T-helper 2 cell treated with Interferon-gamma antibody and Interleukin-4, amounts not matched to agents 100 ng/mL and 5 ng/mL, for 36 hours (primary cell): ENCODE results near the gene KDM1B. TPM values are rescaled to one million over a fixed set of nuclear protein-coding genes. Genes with fewer than 3 reads are reported as not detected.

Experiments used
- intact Hi-C: fragments of 100-400 bp; cut with micrococcal nuclease; formaldehyde crosslinking; loops from one replicate; pipeline ENCODE4 v1.15.1; 2023
- total RNA-seq: library from RNA; stranded (reverse); gene quantifications from 2 replicates; pipeline ENCODE4 v1.2.3, GENCODE V29; 2022

The KDM1B gene
- total RNA-seq, 1 donor from 2014 or later = 8.0 TPM

DNA sequence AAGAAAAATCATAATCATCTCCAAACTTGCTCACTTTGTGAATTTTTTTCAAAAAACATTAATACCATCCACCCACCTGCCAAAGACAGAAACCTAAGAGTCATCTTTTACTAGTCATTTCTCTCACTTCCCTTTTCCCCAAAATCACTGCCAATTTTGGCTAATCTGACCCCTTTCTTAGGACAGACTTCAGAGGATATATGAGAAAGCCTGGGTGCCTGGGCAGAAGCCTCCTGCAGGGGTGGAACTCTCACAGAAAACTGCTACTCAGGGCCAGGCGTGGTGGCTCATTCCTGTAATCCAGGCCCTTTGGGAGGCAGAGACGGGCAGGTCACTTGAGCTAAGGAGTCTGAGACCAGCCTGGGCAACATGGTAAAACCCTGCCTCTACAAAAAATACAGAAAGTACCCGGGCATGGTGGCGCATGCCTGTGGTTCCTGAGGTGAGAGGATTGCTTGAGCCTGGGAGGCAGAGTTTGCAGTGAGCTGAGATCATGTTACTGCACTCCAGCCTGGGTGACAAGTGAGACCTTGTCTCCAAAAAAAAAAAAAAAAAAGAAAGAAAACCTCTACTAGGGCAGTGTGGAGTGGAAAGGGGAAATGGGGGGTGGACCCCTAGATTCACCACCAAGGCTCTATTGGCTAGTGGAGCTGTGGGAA lies 105.4 kb downstream of the KDM1B start:
- intact Hi-C loops = loop anchor here (5.0 to 10.0 kb wide), 2 partner anchors 658 to 1954 kb away; partner anchors contain the start of genes FAM8A1 and MBOAT1

DNA sequence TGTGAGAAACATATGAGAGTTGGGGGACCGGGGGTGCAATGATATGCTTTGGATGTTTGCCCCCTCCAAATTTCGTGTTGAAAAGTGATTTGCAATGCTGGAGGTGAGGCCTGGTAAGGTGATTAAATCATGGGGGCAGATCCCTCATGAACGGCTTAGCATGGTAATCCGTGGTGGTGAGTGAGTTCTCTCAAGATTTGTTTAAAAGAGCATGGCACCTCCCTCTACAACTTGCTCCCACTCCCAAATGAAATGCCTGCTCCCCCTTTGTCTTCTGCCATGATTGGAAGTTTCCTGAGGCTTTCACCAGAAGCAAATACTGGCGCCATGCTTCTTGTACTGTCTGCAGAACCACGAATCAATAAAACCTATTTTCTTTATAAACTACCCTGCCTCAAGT lies 106.7 kb downstream of the KDM1B start:
- intact Hi-C loops = loop anchor here (2.0 to 10.0 kb wide), 3 partner anchors 13 to 1953 kb away; partner anchors contain the start of genes FAM8A1 and MBOAT1

DNA sequence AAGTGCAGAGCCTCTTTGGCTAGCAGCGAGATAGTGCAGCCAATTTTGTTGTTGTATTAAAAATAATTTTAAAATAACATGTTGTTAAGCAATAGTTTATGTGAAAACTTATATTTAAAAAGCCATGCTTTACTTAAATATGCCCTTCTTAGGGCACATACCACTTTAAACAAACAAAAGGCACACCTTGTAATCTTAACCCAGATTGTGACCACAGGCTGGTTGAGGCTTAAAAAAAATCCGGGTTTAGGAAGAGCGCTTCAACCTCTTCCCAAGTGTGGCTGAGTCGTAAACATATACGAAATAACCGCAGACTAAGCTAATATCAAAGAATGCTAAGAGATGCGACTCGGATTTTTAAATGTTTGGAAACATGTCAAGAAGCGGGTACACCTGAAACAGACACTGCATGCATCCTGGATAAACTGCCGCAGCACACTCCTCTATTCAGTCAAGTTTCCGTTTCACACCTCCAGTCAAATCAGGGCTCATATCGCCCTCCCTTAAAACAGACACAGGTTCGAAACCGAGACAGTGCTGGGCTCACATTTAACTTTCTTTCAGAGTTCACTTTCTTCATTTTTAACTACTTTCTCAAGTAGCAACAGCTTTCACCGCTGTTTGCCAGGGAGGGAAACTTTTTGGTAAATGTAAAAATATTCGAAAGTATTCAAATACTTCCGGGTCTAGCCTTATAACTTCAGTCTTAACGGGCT lies 107.6 kb downstream of the KDM1B start:
- intact Hi-C loops = loop anchor here (1.0 to 10.0 kb wide), 4 partner anchors 14 to 1952 kb away; partner anchors contain the start of genes FAM8A1 and MBOAT1

DNA sequence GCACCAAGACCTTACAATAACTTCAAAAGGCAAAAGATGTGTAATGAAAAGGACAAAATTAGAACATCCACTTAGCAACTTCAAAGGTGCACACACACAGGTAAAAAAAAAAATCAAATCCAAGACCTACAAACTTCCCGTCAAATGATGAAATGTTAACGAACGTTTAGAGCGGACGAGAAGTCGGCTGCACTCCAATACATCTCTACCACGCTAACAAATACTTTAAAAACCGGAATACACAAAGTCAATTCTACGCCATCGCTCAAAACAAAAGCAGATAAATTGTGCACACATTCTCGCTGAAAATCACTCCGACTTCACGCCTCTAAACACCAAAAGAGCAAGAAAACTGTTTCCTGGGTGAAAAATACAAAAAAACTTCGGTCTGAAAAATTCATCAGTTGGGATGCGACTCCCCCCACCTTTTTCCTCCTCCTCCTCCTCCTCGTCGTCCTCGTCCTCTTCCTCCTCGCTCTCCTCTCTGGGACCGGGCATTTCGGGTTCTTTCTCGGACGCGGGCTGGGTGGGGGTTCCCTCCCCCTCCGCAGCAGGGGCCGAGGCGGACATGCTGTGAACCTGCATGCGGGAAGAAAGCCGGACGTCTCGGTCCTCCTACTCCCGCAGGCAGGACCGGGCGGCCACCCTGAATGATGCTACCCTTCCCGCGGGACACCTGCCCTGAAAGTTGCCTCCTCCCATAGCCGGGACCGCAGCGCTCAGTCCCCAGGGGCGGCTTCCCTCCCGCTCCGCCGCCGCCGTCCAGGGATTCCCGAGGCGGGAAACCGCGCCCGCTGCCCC lies 108.4 kb downstream of the KDM1B start:
- intact Hi-C loops = loop anchor here (1.0 to 10.0 kb wide), 6 partner anchors 15 to 1951 kb away; partner anchors contain the start of genes FAM8A1, KDM1B, MBOAT1 and NUP153

DNA sequence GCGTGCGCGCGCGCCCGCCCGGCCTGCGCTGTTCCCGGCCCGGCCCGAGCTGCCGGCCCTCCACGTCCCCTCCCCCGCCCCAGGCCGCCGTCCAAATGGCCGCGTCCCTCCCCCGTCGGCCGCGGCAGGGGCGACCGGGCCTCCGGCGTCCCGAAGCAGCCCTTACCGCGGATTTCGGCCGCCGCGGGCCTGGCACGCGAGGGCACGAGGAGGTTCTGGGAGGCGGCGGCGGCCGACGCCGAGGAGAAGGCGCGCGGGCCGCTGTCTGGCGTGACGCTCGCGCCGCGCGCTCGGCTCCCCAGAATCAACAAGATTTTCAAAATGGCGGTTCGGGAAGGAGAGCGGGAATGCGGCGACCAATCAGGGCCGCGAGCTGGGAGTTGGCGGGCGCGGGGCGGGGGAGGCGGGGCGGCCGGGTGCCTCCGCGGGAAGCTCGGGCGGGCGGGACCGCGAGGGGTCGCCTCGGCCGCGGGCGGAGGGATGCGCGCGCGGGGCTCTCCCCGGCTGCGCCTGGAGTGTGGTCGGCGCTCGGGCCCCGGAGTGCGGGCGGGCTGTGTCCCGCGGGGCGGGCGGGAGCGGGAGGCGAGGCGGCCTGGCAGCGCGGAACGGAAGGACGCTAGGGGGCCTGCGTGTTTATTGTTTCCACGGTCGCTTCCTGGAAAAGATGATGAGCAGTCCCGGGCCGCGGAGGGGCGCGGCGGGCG lies 109.1 kb downstream of the KDM1B start, which contains the start of gene DEK:
Gene DEK (minus strand): TSS at position 312 of the 704 bp plus-strand sequence. CDS start 543 bp downstream, outside the sequence.
- intact Hi-C loops = loop anchor here (1.0 to 10.0 kb wide), 4 partner anchors 109 to 1950 kb away; partner anchors contain the start of genes FAM8A1, KDM1B, MBOAT1 and NUP153

DNA sequence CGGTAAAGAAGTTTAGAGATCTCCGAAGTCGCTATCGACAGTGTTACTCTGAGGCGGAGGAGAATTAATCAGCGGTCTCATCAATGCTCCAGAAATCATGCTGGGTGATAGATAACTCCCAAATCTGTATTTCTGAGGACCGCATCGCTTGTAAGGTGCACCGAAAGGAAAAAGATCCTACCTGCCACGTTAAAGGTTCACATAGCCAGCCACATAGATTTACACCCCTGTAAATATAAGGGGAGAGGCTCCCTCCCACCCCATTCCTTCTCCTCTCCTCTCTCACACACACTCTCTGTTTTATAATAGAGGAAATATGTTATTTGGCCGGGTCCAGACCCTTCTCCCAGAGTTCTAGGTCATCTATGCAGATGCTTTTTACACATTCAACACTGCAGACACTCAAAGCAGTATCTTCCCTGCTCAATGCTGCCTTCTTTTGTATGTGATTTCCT lies 109.7 kb downstream of the KDM1B start:
- intact Hi-C loops = loop anchor here (1.0 to 10.0 kb wide), 4 partner anchors 110 to 1950 kb away; partner anchors contain the start of genes FAM8A1, KDM1B, MBOAT1 and NUP153

DNA sequence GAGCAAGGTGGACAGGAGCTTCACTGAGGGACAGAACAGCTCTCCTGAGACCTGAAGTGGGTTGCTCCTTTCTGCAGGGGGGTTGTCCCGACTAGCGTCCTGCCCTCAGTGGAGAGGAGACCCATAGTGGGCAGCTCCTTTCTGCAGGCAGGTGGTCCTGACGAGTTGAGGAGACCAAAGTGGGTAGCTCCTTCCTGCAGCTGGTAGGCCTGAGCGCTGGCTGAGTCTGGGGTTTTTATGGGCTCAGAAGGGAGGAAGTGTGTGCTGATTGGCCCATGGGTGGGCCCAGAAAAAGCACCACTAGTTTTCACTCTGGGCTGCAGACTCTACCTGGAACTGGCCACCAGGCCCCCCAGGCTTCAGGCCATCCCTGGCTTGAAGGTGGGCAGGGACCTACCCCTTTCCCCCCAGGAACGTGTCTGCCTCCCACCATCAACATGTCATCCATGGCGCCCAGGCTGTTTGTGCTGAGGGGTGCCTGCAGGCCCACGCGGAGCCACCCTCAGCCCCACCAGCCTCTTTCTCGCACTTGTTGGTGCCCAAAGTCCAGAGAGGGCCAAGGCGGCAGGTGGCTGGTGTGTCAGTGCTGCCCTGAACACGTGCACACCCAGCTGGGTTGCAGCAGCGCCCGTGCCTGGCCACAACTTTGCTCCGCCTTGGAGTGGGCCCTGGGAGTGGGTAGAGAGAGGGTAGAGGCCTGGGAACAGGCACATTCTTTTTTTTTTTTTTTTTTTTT lies 110.7 kb downstream of the KDM1B start:
- intact Hi-C loops = loop anchor here (10.0 kb wide), 1 partner anchor 1949 kb away; the partner anchor contains the start of gene MBOAT1

DNA sequence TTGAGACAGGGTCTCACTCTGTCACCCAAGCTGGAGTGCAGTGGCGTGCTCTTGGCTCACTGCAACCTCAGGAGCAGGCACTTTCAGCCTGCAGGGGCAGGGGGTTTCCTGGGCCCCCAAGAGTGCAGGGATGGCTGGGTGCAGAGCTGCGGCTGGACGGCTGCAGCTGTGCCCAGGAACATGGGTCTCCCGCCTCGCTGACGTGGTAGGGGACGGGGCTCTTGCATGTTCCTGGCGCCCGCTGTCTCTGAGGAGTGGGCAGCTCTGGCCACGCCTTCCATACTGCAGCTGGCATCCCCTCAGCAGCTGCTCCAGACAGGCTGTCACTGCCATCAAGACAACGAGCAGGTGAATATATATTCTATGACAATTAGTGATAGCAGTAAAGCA lies 111.3 kb downstream of the KDM1B start:
- intact Hi-C loops = loop anchor here (10.0 kb wide), 1 partner anchor 1948 kb away; the partner anchor contains the start of gene MBOAT1

DNA sequence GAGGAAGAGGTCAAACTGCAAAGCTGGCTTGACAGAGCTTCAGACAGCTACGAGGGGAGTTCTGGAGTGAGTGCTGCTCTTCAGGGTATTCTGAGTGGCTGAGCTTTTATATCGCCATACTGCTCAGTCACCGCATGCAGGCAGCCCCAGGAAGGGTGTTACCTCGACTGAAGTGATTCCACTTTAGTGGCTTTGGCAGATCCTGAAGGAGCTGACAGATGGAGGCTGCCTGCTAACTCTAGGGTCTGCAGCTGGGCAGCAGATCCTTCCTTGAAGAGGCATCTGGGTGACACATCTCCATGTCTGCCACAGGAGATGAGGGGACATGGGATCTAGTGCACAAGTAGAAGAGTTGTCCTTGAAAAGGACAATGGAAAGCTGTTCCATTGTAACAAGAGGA lies 112.8 kb downstream of the KDM1B start:
- intact Hi-C loops = loop anchor here (10.0 kb wide), 1 partner anchor 1947 kb away; the partner anchor contains the start of gene MBOAT1

DNA sequence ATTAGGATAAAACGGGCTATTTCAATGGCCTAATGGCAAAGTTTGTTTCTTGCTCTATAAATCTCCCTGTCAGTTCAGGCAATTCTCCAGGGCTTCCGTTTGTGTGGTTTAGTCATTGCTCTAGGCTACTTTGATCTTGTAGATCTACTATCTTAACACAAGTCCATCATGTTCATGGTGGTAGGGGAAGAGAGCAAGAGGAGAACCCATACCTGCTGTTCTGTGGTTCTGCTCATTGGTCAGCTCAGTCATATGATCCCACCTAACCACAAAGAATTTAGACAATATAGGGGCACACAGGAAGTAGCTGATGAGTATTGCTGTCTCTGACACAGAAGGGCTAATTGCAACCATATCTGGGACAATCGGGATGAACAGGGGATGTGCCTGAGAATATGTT lies 114.0 kb downstream of the KDM1B start:
- intact Hi-C loops = loop anchor here (10.0 kb wide), 1 partner anchor 1946 kb away; the partner anchor contains the start of gene MBOAT1

DNA sequence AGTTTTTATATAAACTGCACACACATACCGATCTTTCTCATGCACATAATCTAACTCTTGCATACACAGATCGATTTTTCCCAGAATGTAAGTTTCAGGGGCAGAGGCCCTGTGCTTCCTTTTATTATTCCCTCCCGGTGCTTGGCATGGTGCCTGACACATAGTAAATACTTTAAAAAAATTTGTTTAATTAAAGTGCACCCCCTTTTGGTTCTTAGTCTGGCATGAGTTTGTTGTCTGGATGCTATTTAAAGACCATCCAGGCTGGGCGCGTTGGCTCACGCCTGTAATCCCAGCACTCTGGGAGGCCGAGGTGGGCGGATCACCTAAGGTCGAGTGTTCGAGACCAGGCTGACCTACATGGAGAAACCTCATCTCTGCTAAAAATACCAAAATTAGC lies 114.5 kb downstream of the KDM1B start:
- intact Hi-C loops = loop anchor here (10.0 kb wide), 1 partner anchor 1945 kb away; the partner anchor contains the start of gene MBOAT1

DNA sequence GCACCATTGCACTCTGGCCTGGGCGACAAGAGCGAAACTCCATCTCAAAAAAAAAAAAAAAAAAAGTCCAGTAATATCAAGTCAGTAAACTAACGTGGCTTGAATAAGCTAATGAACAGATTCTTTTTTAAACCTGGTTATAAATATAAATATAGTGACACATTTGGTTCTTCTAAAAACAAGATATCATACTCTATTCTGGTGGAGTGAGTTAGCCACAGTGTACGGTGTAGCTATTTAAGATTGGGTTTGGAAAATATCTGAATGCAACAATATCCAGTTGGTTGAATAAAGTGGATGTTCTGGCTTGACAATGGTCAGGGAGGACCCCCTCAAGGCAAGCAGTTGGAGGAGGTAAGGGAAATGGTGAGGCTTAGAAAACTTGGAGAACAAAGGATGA lies 115.0 kb downstream of the KDM1B start:
- intact Hi-C loops = no loop called here

Other genes starting within 250 kb of the KDM1B start
- not detected in 2 replicates for gene KIF13A, start 167.8 kb upstream of the KDM1B start, total RNA-seq
- gene NHLRC1, start 32.7 kb upstream of the KDM1B start, total RNA-seq = 0.18 and 0.39 TPM in 2 replicates
- gene TPMT, start 345 bp upstream of the KDM1B start, total RNA-seq = 7.0 and 7.1 TPM in 2 replicates
- gene DEK, start 109.1 kb downstream of the KDM1B start, total RNA-seq = 216 and 226 TPM in 2 replicates
- gene RNF144B, start 231.9 kb downstream of the KDM1B start, total RNA-seq = 1.8 and 2.1 TPM in 2 replicates